HEK293T (cell line): ENCODE data around the gene ANKRD11.
"Not testable (repeated sequence)": the region's sequence is repeated elsewhere in the genome, so short reads cannot be mapped to it uniquely, and the experiment has no call there.

Experiments
- CTCF ChIA-PET: fragments of 350-600 bp; formaldehyde crosslinking; extraction: SDS; loops from one replicate; lab custom pipeline; 2021; ENCODE audit warnings: antibody characterized with exemption, inconsistent platforms; lab: Yijun Ruan, JAX
- POLR2A ChIA-PET: fragments of 350-600 bp; formaldehyde crosslinking; extraction: SDS; loops from one replicate; lab custom pipeline; 2020; ENCODE audit warnings: antibody characterized with exemption, inconsistent platforms; lab: Yijun Ruan, JAX
- DNase-seq: peaks from one replicate; pipeline ENCODE4 v3.0.0; 2012; ENCODE audit warnings: mixed read lengths; ENCODE audit errors: extremely low spot score
- ARNT ChIP-seq: fragments of 450-650 bp; IDR thresholded peaks from 2 replicates; pipeline ENCODE4 v1.6.1; 2017; ENCODE audit warnings: mild to moderate bottlenecking
- BHLHE40 ChIP-seq: fragments of 450-650 bp; IDR thresholded peaks from 2 replicates; pipeline ENCODE4 v1.6.1; 2016; ENCODE audit warnings: mild to moderate bottlenecking, moderate library complexity, borderline replicate concordance
- CTBP1 ChIP-seq: fragments of 450-650 bp; IDR thresholded peaks from 2 replicates; pipeline ENCODE4 v1.6.1; 2016; ENCODE audit warnings: borderline replicate concordance
- ELF4 ChIP-seq: fragments of 450-650 bp; IDR thresholded peaks from 2 replicates; pipeline ENCODE4 v1.6.1; 2017; ENCODE audit warnings: antibody characterized with exemption
- FOXA1 ChIP-seq: fragments of 450-650 bp; IDR thresholded peaks from 2 replicates; pipeline ENCODE4 v1.6.1; 2016; ENCODE audit warnings: mild to moderate bottlenecking
- FOXK2 ChIP-seq: fragments of 450-650 bp; IDR thresholded peaks from 2 replicates; pipeline ENCODE4 v1.6.1; 2016; ENCODE audit warnings: mild to moderate bottlenecking
- FOXM1 ChIP-seq: fragments of 450-650 bp; IDR thresholded peaks from 2 replicates; pipeline ENCODE4 v1.6.1; 2017; ENCODE audit warnings: mild to moderate bottlenecking, borderline replicate concordance
- L3MBTL2 ChIP-seq: fragments of 450-650 bp; conservative IDR thresholded peaks from 2 replicates; pipeline ENCODE4 v1.6.1; 2016; ENCODE audit warnings: mild to moderate bottlenecking
- LEF1 ChIP-seq: fragments of 450-650 bp; IDR thresholded peaks from 2 replicates; pipeline ENCODE4 v1.6.1; 2017; ENCODE audit warnings: mild to moderate bottlenecking, borderline replicate concordance
- NFRKB ChIP-seq: fragments of 450-650 bp; IDR thresholded peaks from 2 replicates; pipeline ENCODE4 v1.6.1; 2016; ENCODE audit warnings: mild to moderate bottlenecking, moderate library complexity
- PKNOX1 ChIP-seq: fragments of 450-650 bp; IDR thresholded peaks from 2 replicates; pipeline ENCODE4 v1.6.1; 2016
- SP1 ChIP-seq: fragments of 450-650 bp; IDR thresholded peaks from 2 replicates; pipeline ENCODE4 v1.6.1; 2017
- SUZ12 ChIP-seq: fragments of 450-650 bp; IDR thresholded peaks from 2 replicates; pipeline ENCODE4 v1.6.1; 2016; ENCODE audit warnings: mild to moderate bottlenecking
- TARDBP ChIP-seq: fragments of 450-650 bp; IDR thresholded peaks from 2 replicates; pipeline ENCODE4 v1.6.1; 2016
- ZNF384 ChIP-seq: fragments of 450-650 bp; IDR thresholded peaks from 2 replicates; pipeline ENCODE4 v1.6.1; 2016

ANKRD11 gene

DNA sequence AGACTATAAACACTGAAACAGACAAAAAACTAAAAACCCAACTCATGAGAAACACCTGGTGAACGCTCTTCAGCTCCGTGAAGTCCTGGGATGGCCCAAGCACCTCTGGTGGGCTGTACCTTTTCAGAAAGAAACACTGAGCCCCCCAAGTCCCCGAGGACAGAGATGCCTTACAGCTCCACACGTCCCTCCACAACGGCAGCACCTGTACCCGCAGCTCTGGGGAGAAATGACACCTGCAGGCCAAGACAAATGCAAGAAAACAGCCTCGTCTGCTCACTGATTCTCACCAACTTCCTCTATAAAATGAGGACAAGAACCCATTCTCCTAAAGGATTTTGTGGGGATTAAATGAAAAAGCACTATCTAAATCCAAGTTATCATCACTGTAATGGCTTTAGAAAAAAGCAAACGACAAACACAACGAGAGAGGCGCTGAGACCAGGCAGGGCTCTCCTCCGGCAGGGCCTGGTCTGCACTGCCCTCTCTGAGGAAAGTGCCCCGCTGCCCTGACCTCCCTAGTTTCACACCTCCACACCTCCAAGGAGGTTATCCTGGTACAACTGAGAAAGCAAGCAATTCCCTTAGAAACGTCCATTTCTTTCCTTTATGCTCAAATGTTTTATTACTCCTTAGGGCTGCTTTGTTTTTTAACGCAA, 158.0 kb downstream of the ANKRD11 start:
- POLR2A ChIA-PET: no interaction called here
- no peak for TF ChIP-seq FOXM1
- no peak for TF ChIP-seq ELF4
- no peak for TF ChIP-seq LEF1
- no peak for TF ChIP-seq SUZ12
- no peak for TF ChIP-seq PKNOX1
- TF ChIP-seq CTBP1: no peak
- no peak for TF ChIP-seq ZNF384
- no peak for TF ChIP-seq NFRKB
- TF ChIP-seq BHLHE40: no peak
- DNase-seq: no peak
- CTCF ChIA-PET: interaction anchor here (0.7 kb wide), 1 partner anchor 13 kb away, joined by 3 read pairs; no protein-coding TSS in a partner anchor

DNA sequence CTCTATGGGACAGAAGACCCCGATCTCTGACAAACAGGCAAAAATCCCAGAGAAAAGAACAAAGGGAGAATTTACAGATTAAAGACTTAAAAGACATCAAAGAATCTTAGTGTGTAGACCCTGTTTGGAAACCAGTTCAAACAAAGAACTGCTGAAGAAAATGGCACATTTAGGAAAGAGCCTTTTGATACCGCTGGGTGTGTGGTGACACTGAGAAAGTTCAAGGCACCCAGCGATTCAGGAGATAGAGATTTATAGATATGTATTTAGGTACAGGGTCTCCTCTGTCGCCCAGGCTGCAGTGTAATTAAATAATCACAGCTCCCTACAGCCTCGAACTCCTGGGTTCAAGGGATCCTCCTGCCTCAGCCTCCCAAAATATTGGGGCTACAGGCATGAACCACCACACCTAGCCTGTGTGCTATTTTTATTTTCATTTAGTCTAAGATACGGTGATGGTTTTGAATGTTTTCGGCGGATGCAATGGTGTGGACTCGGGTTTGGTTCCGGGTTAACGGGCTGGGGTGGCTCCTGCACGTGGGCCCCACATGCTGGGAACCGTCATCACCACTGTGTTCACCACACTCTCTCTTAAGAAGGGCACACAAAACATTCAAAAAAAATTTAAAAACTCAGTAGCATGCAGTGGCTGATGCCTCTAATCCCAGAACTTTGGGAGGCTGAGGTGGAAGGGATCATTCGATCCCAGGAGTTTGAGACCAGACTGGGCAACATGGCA, 158.8 kb downstream of the ANKRD11 start:
- DNase-seq: no peak
- CTCF ChIA-PET: no interaction called here
- TF ChIP-seq BHLHE40: no peak
- no peak for TF ChIP-seq FOXM1
- TF ChIP-seq ELF4: no peak
- no peak for TF ChIP-seq SP1
- TF ChIP-seq NFRKB: no peak
- no peak for TF ChIP-seq ARNT
- TF ChIP-seq FOXK2: no peak
- no peak for TF ChIP-seq LEF1
- TF ChIP-seq ZNF384: no peak
- TF ChIP-seq PKNOX1: no peak
- no peak for TF ChIP-seq CTBP1
- TF ChIP-seq SUZ12: no peak
- TF ChIP-seq FOXA1: no peak
- TF ChIP-seq TARDBP: no peak
- POLR2A ChIA-PET: no interaction called here

GRCh38 chr16:89330177-89330856, 160.0 kb downstream of the ANKRD11 start:
- no peak for DNase-seq
- CTCF ChIA-PET: no interaction called here
- TF ChIP-seq CTBP1 (no peak), SP1 (no peak), L3MBTL2 (no peak), FOXA1 (no peak), ARNT (no peak), BHLHE40 (no peak), LEF1 (no peak)
- POLR2A ChIA-PET: no interaction called here

- POLR2A ChIA-PET, DNase-seq, CTCF ChIA-PET: not testable (repeated sequence)
These were observed 160.6 kb downstream of the ANKRD11 start for GRCh38 chr16:89329830-89330176.

DNA sequence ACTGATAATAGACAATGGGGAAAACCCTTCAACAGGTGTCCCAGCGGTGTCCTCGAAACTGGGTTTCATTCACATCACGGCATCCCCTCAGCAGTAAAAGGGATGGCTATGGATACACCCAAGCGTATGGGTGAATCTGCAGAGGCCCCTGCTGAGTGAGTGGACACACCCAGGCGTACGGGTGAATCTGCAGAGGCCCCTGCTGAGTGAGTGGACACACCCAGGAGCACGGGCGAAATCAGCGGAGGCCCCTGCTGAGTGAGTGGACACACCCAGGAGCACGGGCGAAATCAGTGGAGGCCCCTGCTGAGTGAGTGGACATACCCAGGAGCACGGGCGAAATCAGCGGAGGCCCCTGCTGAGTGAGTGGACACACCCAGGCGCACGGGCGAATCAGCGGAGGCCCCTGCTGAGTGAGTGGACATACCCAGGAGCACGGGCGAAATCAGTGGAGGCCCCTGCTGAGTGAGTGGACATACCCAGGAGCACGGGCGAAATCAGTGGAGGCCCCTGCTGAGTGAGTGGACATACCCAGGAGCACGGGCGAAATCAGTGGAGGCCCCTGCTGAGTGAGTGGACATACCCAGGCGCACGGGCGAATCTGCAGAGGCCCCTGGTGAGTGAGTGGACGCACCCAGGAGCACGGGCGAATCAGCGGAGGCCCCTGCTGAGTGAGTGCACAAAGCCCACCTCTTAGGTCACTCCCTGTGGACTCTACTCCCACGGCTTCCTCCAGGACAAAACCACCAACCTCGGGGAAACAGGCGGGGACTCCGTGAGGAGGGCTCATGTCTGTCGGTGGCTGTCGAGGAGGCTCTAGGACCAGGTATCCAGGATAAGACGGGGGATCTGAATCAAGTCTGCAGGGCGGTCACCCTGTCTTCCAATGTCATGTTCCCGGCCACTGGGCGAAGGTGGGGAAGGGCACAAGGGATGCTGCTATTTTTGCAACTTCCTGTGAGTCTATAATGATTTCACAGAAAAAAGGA, 161.7 kb downstream of the ANKRD11 start:
- DNase-seq, POLR2A ChIA-PET, CTCF ChIA-PET: not testable (repeated sequence)

GRCh38 chr16:89326721-89327120, 163.6 kb downstream of the ANKRD11 start:
- ChIA-PET POLR2A (no interaction called here), CTCF (no interaction called here)
- DNase-seq: no peak
- no peak for TF ChIP-seq FOXK2
- TF ChIP-seq PKNOX1: no peak
- TF ChIP-seq SP1: no peak
- TF ChIP-seq LEF1: no peak
- no peak for TF ChIP-seq FOXM1
- TF ChIP-seq BHLHE40: no peak
